ENCODE data around the gene TPRN. TPM values are rescaled to one million over a fixed set of nuclear protein-coding genes. Genes with fewer than 3 reads are reported as not detected.

Gene TPRN
- total RNA-seq, 1 experiment from 2014 or later = 17.6 TPM

- in situ Hi-C loops (cut with HindIII; ENCODE audit: low sequenced_read_pairs) = no loop called here
- no peak for DNase-seq (ENCODE audit: low spot score)
Observed at GRCh38 chr9:137194388-137194787, 6.2 kb downstream of the TPRN start.

GRCh38 chr9:137193771-137194170 is 6.8 kb downstream of the TPRN start:
- DNase-seq (ENCODE audit: low spot score) = no peak
- in situ Hi-C loops (cut with HindIII; ENCODE audit: low sequenced_read_pairs) = no loop called here

GRCh38 chr9:137192859-137193258 is 7.7 kb downstream of the TPRN start:
- no peak for DNase-seq (ENCODE audit: low spot score)
- in situ Hi-C loops (cut with HindIII; ENCODE audit: low sequenced_read_pairs) = no loop called here

GRCh38 chr9:137192448-137192780 is 8.1 kb downstream of the TPRN start:
- in situ Hi-C loops (cut with HindIII; ENCODE audit: low sequenced_read_pairs) = no loop called here
- DNase-seq (ENCODE audit: low spot score) = no peak

- DNase-seq (ENCODE audit: low spot score) = peak; percentile 44
- in situ Hi-C loops (cut with HindIII; ENCODE audit: low sequenced_read_pairs) = no loop called here
Observed at GRCh38 chr9:137191691-137192447, 8.7 kb downstream of the TPRN start.

- no peak for DNase-seq (ENCODE audit: low spot score)
- in situ Hi-C loops (cut with HindIII; ENCODE audit: low sequenced_read_pairs) = no loop called here
Observed at GRCh38 chr9:137191245-137191644, 9.3 kb downstream of the TPRN start.

GRCh38 chr9:137190315-137190856 is 10.2 kb downstream of the TPRN start:
- in situ Hi-C loops (cut with HindIII; ENCODE audit: low sequenced_read_pairs) = no loop called here
- no peak for DNase-seq (ENCODE audit: low spot score)

GRCh38 chr9:137189297-137190295 is 10.9 kb downstream of the TPRN start:
- no peak for DNase-seq (ENCODE audit: low spot score)
- in situ Hi-C loops (cut with HindIII; ENCODE audit: low sequenced_read_pairs) = no loop called here

- DNase-seq (ENCODE audit: low spot score) = peak; percentile 82
- in situ Hi-C loops (cut with HindIII; ENCODE audit: low sequenced_read_pairs) = no loop called here
Observed at GRCh38 chr9:137188490-137189296, 11.8 kb downstream of the TPRN start, which contains the start of the genes ANAPC2 and SSNA1. Gene ANAPC2 (minus strand): TSS chr9:137188560. CDS start chr9:137188532, 28 bp downstream. Gene SSNA1 (plus strand): TSS chr9:137188676. CDS start chr9:137188727, 51 bp downstream.

GRCh38 chr9:137188086-137188489 is 12.5 kb downstream of the TPRN start:
- DNase-seq (ENCODE audit: low spot score) = no peak
- in situ Hi-C loops (cut with HindIII; ENCODE audit: low sequenced_read_pairs) = no loop called here

- in situ Hi-C loops (cut with HindIII; ENCODE audit: low sequenced_read_pairs) = no loop called here
- DNase-seq (ENCODE audit: low spot score) = no peak
Observed at GRCh38 chr9:137187386-137187785, 13.2 kb downstream of the TPRN start.

GRCh38 chr9:137186385-137186784 is 14.2 kb downstream of the TPRN start:
- in situ Hi-C loops (cut with HindIII; ENCODE audit: low sequenced_read_pairs) = no loop called here
- DNase-seq (ENCODE audit: low spot score) = no peak

- in situ Hi-C loops (cut with HindIII; ENCODE audit: low sequenced_read_pairs) = no loop called here
- DNase-seq (ENCODE audit: low spot score) = no peak
Observed at GRCh38 chr9:137185921-137186320, 14.6 kb downstream of the TPRN start.

- no peak for DNase-seq (ENCODE audit: low spot score)
- in situ Hi-C loops (cut with HindIII; ENCODE audit: low sequenced_read_pairs) = no loop called here
Observed at GRCh38 chr9:137184881-137185660, 15.5 kb downstream of the TPRN start.

- in situ Hi-C loops (cut with HindIII; ENCODE audit: low sequenced_read_pairs) = no loop called here
- no peak for DNase-seq (ENCODE audit: low spot score)
Observed at GRCh38 chr9:137183980-137184595, 16.5 kb downstream of the TPRN start.

GRCh38 chr9:137182836-137183235 is 17.7 kb downstream of the TPRN start:
- no peak for DNase-seq (ENCODE audit: low spot score)
- in situ Hi-C loops (cut with HindIII; ENCODE audit: low sequenced_read_pairs) = no loop called here

- DNase-seq (ENCODE audit: low spot score) = no peak
- in situ Hi-C loops (cut with HindIII; ENCODE audit: low sequenced_read_pairs) = no loop called here
Observed at GRCh38 chr9:137181680-137182079, 18.9 kb downstream of the TPRN start.

- in situ Hi-C loops (cut with HindIII; ENCODE audit: low sequenced_read_pairs) = no loop called here
- no peak for DNase-seq (ENCODE audit: low spot score)
Observed at GRCh38 chr9:137180491-137180890, 20.1 kb downstream of the TPRN start.

Measured in G401 (cell line).